ENCODE results near the gene ZNF865. TPM values are rescaled to one million over a fixed set of nuclear protein-coding genes. Genes with fewer than 3 reads are reported as not detected.

ZNF865 gene
- total and polyA plus RNA-seq, 10 of the 15 experiments (the other 5 are each of a cell fraction or from before 2014, with no cell fraction given) = 0.02 to 18.3 (median 0.90) TPM

- 99% methylated on average over 45 of the region's 98 CpGs for WGBS (ENCODE audit: insufficient coverage, insufficient replicate concordance, low lambda C conversion rate, missing lambda C conversion rate)
- H3K4me1 ChIP-seq (ENCODE audit: control insufficient read depth, insufficient read depth, low read length) = peaks cover 4% of the 10 kb centered on the region
- no peak overlapping the region for H2AFZ ChIP-seq (ENCODE audit: control insufficient read depth, low read depth, low read length)
- H3K9ac ChIP-seq (ENCODE audit: control insufficient read depth, insufficient read depth, low read length) = no peak overlapping the region
- intact Hi-C loops (cut with micrococcal nuclease; ENCODE audit: unreplicated experiment) = no loop called here
- no peak overlapping the region for H3K4me3 ChIP-seq
- FAIRE-seq (no peak), DNase-seq (ENCODE audit: low read depth, low spot score) (no peak), ATAC-seq (no peak)
- ChIA-PET CTCF (no interaction called here), RAD21 (ENCODE audit: unreplicated experiment) (no interaction called here), SMC1A (ENCODE audit: uncharacterized antibody, unreplicated experiment) (no interaction called here), POLR2A (no interaction called here)
- TF ChIP-seq ZNF274 (IDR thresholded peaks at IDR 0.05; ENCODE audit: insufficient read depth, insufficient read length) (no peak), YBX1 (IDR thresholded peaks at IDR 0.05) (no peak), NFYA (IDR thresholded peaks at IDR 0.05; ENCODE audit: borderline replicate concordance, low read depth, low read length) (no peak), TCF12 (IDR thresholded peaks at IDR 0.05; ENCODE audit: low read depth, low read length) (no peak), TCF3 (IDR thresholded peaks at IDR 0.05; ENCODE audit: borderline replicate concordance, insufficient read depth, low read depth, low read length) (no peak), CHD4 (IDR thresholded peaks at IDR 0.05) (no peak), RFX5 (IDR thresholded peaks at IDR 0.05; ENCODE audit: low read depth, low read length) (no peak), MEF2B (IDR thresholded peaks at IDR 0.05; ENCODE audit: partially characterized antibody, poor library complexity, severe bottlenecking) (no peak), ESRRA (IDR thresholded peaks at IDR 0.05; ENCODE audit: low read length) (no peak), CUX1 (IDR thresholded peaks at IDR 0.05; ENCODE audit: insufficient replicate concordance, low read depth, low read length) (no peak)
- H3K27me3 ChIP-seq (replicated peaks in 1 of 2; ENCODE audit: control insufficient read depth in 2 of 2, insufficient read depth in 2 of 2, low read length in 1 of 2) = no peaks in the 10 kb centered on the region
- H3K27ac ChIP-seq (ENCODE audit: control insufficient read depth, insufficient read depth) = no peak overlapping the region
- peaks cover 3% of the 10 kb centered on the region; the same call in 1 of the 2 replicates for H4K20me1 ChIP-seq (ENCODE audit: control insufficient read depth, insufficient read depth)
- peaks cover 4% of the 10 kb centered on the region; the same call in 1 of the 2 replicates for H3K79me2 ChIP-seq (ENCODE audit: control insufficient read depth, insufficient read depth, low read length)
- no peaks in the 10 kb centered on the region; the same call in 1 of the 3 replicates for H3K9me3 ChIP-seq (replicated peaks; ENCODE audit: control insufficient read depth, insufficient read depth, low read length)
- H3K4me2 ChIP-seq (ENCODE audit: control insufficient read depth, insufficient read depth) = no peak overlapping the region
- no TSS peak for BruUV-seq (replicated peaks)
- in situ Hi-C loops (cut with MboI) = no loop called here
- peaks cover 8 to 12% of the 10 kb centered on the region in 2 experiments for H3K36me3 ChIP-seq (ENCODE audit: control insufficient read depth in 2 of 2, insufficient read depth in 2 of 2, low read length in 1 of 2)
Observed at GRCh38 chr19:55614711-55615542, 9.5 kb downstream of the ZNF865 start.
